GM23338 (cell line): ENCODE measurements around the gene BACE2. TPM values are rescaled to one million over a fixed set of nuclear protein-coding genes. Genes with fewer than 3 reads are reported as not detected.

Source experiments
- ATAC-seq: fragments of 200-7000 bp; cut with Tn5 transposase; 3 replicates; pipeline ENCODE4 v1.9.1; 2020
- DNase-seq: peaks from one replicate; pipeline ENCODE4 v3.0.0-alpha.2; 2015; ENCODE audit warnings: low spot score
- H2AFZ ChIP-seq: fragments of 200-600 bp; sonication (generic); 2 replicates; pipeline ENCODE4 v1.8.0; 2016; ENCODE audit warnings: antibody characterized with exemption, mild to moderate bottlenecking, moderate library complexity
- H3F3A ChIP-seq: fragments of 200-600 bp; sonication (generic); replicated peaks from 2 replicates; pipeline ENCODE4 v1.8.0; 2017; ENCODE audit warnings: antibody characterized with exemption, mixed run types, low read depth
- H3K27ac ChIP-seq: fragments of 200-600 bp; sonication (generic); 2 replicates; pipeline ENCODE4 v1.6.1; 2016; ENCODE audit warnings: low read depth
- H3K27me3 ChIP-seq: fragments of 200-600 bp; sonication (generic); 2 replicates; pipeline ENCODE4 v1.8.0; 2016; ENCODE audit warnings: mild to moderate bottlenecking, mixed run types, moderate library complexity; ENCODE audit not compliant: insufficient read depth
- H3K36me3 ChIP-seq: fragments of 200-600 bp; sonication (generic); 2 replicates; pipeline ENCODE4 v1.8.0; 2016; ENCODE audit warnings: mild to moderate bottlenecking; ENCODE audit not compliant: insufficient read depth
- H3K4me1 ChIP-seq: fragments of 200-600 bp; sonication (generic); 2 replicates; pipeline ENCODE4 v1.8.0; 2016; ENCODE audit warnings: mild to moderate bottlenecking, moderate library complexity; ENCODE audit not compliant: insufficient read depth
- H3K4me2 ChIP-seq: fragments of 200-600 bp; sonication (generic); 2 replicates; pipeline ENCODE4 v1.7.1; 2017; ENCODE audit warnings: mixed run types
- H3K4me3 ChIP-seq: fragments of 200-600 bp; sonication (generic); 2 replicates; pipeline ENCODE4 v1.6.1; 2016; ENCODE audit warnings: mixed run types
- H3K79me2 ChIP-seq: fragments of 200-600 bp; sonication (generic); replicated peaks from 2 replicates; pipeline ENCODE4 v1.8.0; 2017; ENCODE audit warnings: mild to moderate bottlenecking; ENCODE audit not compliant: insufficient read depth
- H3K9me2 ChIP-seq: fragments of 200-600 bp; sonication (generic); 2 replicates; pipeline ENCODE4 v1.8.0; 2017; ENCODE audit not compliant: insufficient read depth
- H4K20me1 ChIP-seq: fragments of 200-600 bp; sonication (generic); replicated peaks from 2 replicates; pipeline ENCODE4 v1.8.0; 2017; ENCODE audit warnings: mild to moderate bottlenecking; ENCODE audit not compliant: insufficient read depth
- H3K27ac Mint-ChIP-seq: 2 replicates; pipeline ENCODE4 v1.8.0; 2020; ENCODE audit warnings: inconsistent platforms, mild to moderate bottlenecking, moderate library complexity, mixed read lengths
- H3K27me3 Mint-ChIP-seq: 3 replicates; pipeline ENCODE4 v1.8.0; 2022; ENCODE audit warnings: low read depth, mild to moderate bottlenecking, moderate library complexity, mixed read lengths, inconsistent platforms; ENCODE audit not compliant: insufficient read depth, poor library complexity
- H3K36me3 Mint-ChIP-seq: 3 replicates; pipeline ENCODE4 v1.8.0; 2021; ENCODE audit warnings: low read depth, mild to moderate bottlenecking, inconsistent platforms, moderate library complexity, mixed read lengths
- H3K4me1 Mint-ChIP-seq: 3 replicates; pipeline ENCODE4 v1.8.0; 2020; ENCODE audit warnings: mild to moderate bottlenecking, inconsistent platforms, mixed read lengths
- H3K4me3 Mint-ChIP-seq: 3 replicates; pipeline ENCODE4 v1.8.0; 2021; ENCODE audit warnings: moderate library complexity, mild to moderate bottlenecking, inconsistent platforms, mixed read lengths
- H3K9me3 Mint-ChIP-seq: 3 replicates; pipeline ENCODE4 v1.8.0; 2020; ENCODE audit warnings: moderate library complexity, mild to moderate bottlenecking, inconsistent platforms, mixed read lengths
- CREB1 ChIP-seq: fragments of 250-450 bp; sonication (Bioruptor Pico); IDR thresholded peaks from 2 replicates; pipeline ENCODE4 v1.5.0; 2020; ENCODE audit warnings: low read depth, mild to moderate bottlenecking, moderate library complexity
- EZH2 ChIP-seq: fragments of 200-600 bp; sonication (generic); IDR thresholded peaks from one replicate; pipeline ENCODE4 v1.8.0; 2017; ENCODE audit warnings: antibody characterized with exemption, mild to moderate bottlenecking, low read depth; ENCODE audit not compliant: unreplicated experiment
- EZH2phosphoT487 ChIP-seq: fragments of 200-600 bp; sonication (generic); IDR thresholded peaks from one replicate; pipeline ENCODE4 v1.8.1; 2018; ENCODE audit warnings: antibody characterized with exemption; ENCODE audit not compliant: unreplicated experiment
- JUNB ChIP-seq: IDR thresholded peaks from one replicate; pipeline ENCODE4 v1.6.1; 2016; ENCODE audit warnings: antibody characterized with exemption; ENCODE audit not compliant: unreplicated experiment
- NANOG ChIP-seq: IDR thresholded peaks from 2 replicates; pipeline ENCODE4 v1.6.1; 2016; ENCODE audit warnings: antibody characterized with exemption, borderline replicate concordance
- POLR2AphosphoS5 ChIP-seq: IDR thresholded peaks from 2 replicates; pipeline ENCODE4 v1.6.1; 2016; ENCODE audit warnings: antibody characterized with exemption, low read depth
- STAT1 ChIP-seq: IDR thresholded peaks from one replicate; pipeline ENCODE4 v1.6.1; 2016; ENCODE audit warnings: antibody characterized with exemption; ENCODE audit not compliant: unreplicated experiment
- ZNF114 ChIP-seq: fragments of 250-450 bp; sonication (Bioruptor Pico); IDR thresholded peaks from 2 replicates; pipeline ENCODE4 v1.5.0; 2020; ENCODE audit warnings: mild to moderate bottlenecking, moderate library complexity
- ZNF331 ChIP-seq: fragments of 250-450 bp; sonication (Bioruptor Pico); IDR thresholded peaks from 2 replicates; pipeline ENCODE4 v1.5.0; 2020; ENCODE audit warnings: low read depth, mild to moderate bottlenecking, moderate library complexity
- polyA plus RNA-seq: library from polyadenylated mRNA; unstranded; fragments of >200 nt; fragmentation: Nextera tagmentation; extraction: Ambion mirVana; gene quantifications from 2 replicates; pipeline ENCODE4 v1.2.1, GENCODE V29; 2016
- total RNA-seq: library from RNA; depleted of rRNA; stranded (reverse); fragments of >200 nt; shearing (Covaris generic); gene quantifications from 2 replicates; pipeline ENCODE4 v1.2.3, GENCODE V29; 2014
- TF ChIP-seq, protein P1 (sequence below): IDR thresholded peaks from 2 replicates; pipeline ENCODE4 v1.6.1; 2016; ENCODE audit warnings: antibody characterized with exemption
- TF ChIP-seq, protein P2 (sequence below), 2 experiments: fragments of 200-600 bp in 1 of 2; sonication (generic) in 1 of 2; conservative IDR thresholded peaks; 2 replicates each; pipeline versions ENCODE4 v1.5.1 to v1.6.1; 2016 to 2017; ENCODE audit warnings: antibody characterized with exemption in 2 of 2, low read depth in 2 of 2, mild to moderate bottlenecking in 2 of 2, moderate library complexity in 1 of 2
- TF ChIP-seq, protein P3 (sequence below): fragments of 250-450 bp; sonication (Bioruptor Pico); IDR thresholded peaks from 2 replicates; pipeline ENCODE4 v1.5.0; 2020; ENCODE audit warnings: mild to moderate bottlenecking, moderate library complexity
- TF ChIP-seq, protein P4 (sequence below): IDR thresholded peaks from one replicate; pipeline ENCODE4 v1.6.1; 2018; ENCODE audit warnings: antibody characterized with exemption; ENCODE audit not compliant: unreplicated experiment

BACE2 gene
- total and polyA plus RNA-seq, 2 experiments from 2014 or later, result 3.5 to 6.8 TPM

DNA sequence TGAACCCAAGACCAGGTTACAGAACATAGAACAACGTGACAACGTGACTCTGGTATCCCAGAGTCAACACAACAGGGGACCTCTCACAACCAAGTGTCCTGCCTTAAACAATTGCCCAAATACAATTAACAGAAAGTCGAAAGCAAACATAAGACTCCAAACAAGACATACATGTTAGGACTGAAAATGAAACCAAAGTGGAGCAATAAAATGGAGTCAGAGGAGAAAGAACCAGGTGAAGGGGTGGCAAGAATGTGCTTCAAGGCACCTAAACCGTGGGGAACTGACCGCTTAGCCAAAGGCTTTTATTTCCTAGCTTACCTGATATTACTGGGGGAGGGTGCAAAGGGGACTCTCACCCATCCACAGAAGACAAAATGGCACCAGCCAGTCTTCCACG is 17.8 kb downstream of the BACE2 start:
- H3K36me3 Mint-ChIP-seq, result peaks cover 12% of the 10 kb centered on the region
- ATAC-seq (no peak), DNase-seq (no peak)
- Histone ChIP-seq H3K79me2 (no peaks in the 10 kb centered on the region), H3K4me3 (no peak overlapping the region), H4K20me1 (no peaks in the 10 kb centered on the region), H3K4me1 (peaks cover 12% of the 10 kb centered on the region), H3K27ac (no peak overlapping the region), H3K27me3 (no peaks in the 10 kb centered on the region), H3K4me2 (no peak overlapping the region), H3K36me3 (peaks cover 2% of the 10 kb centered on the region; the same call in 1 of the 2 replicates), H3F3A (no peaks in the 10 kb centered on the region), H2AFZ (no peak overlapping the region), H3K9me2 (0 out of 2 replicates have a peak, but pooled peaks cover 5% of the 10 kb centered on the region)
- peaks cover 5% of the 10 kb centered on the region for H3K27me3 Mint-ChIP-seq
- TF ChIP-seq ZNF331 (CRISPR knock-in tag), result no peak
- TF ChIP-seq, protein P1, sequence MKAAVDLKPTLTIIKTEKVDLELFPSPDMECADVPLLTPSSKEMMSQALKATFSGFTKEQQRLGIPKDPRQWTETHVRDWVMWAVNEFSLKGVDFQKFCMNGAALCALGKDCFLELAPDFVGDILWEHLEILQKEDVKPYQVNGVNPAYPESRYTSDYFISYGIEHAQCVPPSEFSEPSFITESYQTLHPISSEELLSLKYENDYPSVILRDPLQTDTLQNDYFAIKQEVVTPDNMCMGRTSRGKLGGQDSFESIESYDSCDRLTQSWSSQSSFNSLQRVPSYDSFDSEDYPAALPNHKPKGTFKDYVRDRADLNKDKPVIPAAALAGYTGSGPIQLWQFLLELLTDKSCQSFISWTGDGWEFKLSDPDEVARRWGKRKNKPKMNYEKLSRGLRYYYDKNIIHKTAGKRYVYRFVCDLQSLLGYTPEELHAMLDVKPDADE, result no peak
- TF ChIP-seq EZH2, result no peak
- TF ChIP-seq EZH2phosphoT487, result no peak
- TF ChIP-seq ZNF114, result no peak
- TF ChIP-seq, protein P2, sequence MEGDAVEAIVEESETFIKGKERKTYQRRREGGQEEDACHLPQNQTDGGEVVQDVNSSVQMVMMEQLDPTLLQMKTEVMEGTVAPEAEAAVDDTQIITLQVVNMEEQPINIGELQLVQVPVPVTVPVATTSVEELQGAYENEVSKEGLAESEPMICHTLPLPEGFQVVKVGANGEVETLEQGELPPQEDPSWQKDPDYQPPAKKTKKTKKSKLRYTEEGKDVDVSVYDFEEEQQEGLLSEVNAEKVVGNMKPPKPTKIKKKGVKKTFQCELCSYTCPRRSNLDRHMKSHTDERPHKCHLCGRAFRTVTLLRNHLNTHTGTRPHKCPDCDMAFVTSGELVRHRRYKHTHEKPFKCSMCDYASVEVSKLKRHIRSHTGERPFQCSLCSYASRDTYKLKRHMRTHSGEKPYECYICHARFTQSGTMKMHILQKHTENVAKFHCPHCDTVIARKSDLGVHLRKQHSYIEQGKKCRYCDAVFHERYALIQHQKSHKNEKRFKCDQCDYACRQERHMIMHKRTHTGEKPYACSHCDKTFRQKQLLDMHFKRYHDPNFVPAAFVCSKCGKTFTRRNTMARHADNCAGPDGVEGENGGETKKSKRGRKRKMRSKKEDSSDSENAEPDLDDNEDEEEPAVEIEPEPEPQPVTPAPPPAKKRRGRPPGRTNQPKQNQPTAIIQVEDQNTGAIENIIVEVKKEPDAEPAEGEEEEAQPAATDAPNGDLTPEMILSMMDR (conservative IDR thresholded peaks at IDR 0.05; ENCODE audit: low read depth in 2 of 2), result no peak
- no peak for TF ChIP-seq STAT1
- no peak for TF ChIP-seq POLR2AphosphoS5
- TF ChIP-seq, protein P3, sequence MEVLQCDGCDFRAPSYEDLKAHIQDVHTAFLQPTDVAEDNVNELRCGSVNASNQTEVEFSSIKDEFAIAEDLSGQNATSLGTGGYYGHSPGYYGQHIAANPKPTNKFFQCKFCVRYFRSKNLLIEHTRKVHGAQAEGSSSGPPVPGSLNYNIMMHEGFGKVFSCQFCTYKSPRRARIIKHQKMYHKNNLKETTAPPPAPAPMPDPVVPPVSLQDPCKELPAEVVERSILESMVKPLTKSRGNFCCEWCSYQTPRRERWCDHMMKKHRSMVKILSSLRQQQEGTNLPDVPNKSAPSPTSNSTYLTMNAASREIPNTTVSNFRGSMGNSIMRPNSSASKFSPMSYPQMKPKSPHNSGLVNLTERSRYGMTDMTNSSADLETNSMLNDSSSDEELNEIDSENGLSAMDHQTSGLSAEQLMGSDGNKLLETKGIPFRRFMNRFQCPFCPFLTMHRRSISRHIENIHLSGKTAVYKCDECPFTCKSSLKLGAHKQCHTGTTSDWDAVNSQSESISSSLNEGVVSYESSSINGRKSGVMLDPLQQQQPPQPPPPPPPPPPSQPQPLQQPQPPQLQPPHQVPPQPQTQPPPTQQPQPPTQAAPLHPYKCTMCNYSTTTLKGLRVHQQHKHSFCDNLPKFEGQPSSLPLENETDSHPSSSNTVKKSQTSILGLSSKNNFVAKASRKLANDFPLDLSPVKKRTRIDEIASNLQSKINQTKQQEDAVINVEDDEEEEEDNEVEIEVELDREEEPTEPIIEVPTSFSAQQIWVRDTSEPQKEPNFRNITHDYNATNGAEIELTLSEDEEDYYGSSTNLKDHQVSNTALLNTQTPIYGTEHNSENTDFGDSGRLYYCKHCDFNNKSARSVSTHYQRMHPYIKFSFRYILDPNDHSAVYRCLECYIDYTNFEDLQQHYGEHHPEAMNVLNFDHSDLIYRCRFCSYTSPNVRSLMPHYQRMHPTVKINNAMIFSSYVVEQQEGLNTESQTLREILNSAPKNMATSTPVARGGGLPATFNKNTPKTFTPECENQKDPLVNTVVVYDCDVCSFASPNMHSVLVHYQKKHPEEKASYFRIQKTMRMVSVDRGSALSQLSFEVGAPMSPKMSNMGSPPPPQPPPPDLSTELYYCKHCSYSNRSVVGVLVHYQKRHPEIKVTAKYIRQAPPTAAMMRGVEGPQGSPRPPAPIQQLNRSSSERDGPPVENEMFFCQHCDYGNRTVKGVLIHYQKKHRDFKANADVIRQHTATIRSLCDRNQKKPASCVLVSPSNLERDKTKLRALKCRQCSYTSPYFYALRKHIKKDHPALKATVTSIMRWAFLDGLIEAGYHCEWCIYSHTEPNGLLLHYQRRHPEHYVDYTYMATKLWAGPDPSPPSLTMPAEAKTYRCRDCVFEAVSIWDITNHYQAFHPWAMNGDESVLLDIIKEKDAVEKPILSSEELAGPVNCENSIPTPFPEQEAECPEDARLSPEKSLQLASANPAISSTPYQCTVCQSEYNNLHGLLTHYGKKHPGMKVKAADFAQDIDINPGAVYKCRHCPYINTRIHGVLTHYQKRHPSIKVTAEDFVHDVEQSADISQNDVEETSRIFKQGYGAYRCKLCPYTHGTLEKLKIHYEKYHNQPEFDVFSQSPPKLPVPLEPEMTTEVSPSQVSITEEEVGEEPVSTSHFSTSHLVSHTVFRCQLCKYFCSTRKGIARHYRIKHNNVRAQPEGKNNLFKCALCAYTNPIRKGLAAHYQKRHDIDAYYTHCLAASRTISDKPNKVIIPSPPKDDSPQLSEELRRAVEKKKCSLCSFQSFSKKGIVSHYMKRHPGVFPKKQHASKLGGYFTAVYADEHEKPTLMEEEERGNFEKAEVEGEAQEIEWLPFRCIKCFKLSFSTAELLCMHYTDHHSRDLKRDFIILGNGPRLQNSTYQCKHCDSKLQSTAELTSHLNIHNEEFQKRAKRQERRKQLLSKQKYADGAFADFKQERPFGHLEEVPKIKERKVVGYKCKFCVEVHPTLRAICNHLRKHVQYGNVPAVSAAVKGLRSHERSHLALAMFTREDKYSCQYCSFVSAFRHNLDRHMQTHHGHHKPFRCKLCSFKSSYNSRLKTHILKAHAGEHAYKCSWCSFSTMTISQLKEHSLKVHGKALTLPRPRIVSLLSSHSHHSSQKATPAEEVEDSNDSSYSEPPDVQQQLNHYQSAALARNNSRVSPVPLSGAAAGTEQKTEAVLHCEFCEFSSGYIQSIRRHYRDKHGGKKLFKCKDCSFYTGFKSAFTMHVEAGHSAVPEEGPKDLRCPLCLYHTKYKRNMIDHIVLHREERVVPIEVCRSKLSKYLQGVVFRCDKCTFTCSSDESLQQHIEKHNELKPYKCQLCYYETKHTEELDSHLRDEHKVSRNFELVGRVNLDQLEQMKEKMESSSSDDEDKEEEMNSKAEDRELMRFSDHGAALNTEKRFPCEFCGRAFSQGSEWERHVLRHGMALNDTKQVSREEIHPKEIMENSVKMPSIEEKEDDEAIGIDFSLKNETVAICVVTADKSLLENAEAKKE (CRISPR knock-in tag), result no peak
- no peak for TF ChIP-seq JUNB
- TF ChIP-seq, protein P4, sequence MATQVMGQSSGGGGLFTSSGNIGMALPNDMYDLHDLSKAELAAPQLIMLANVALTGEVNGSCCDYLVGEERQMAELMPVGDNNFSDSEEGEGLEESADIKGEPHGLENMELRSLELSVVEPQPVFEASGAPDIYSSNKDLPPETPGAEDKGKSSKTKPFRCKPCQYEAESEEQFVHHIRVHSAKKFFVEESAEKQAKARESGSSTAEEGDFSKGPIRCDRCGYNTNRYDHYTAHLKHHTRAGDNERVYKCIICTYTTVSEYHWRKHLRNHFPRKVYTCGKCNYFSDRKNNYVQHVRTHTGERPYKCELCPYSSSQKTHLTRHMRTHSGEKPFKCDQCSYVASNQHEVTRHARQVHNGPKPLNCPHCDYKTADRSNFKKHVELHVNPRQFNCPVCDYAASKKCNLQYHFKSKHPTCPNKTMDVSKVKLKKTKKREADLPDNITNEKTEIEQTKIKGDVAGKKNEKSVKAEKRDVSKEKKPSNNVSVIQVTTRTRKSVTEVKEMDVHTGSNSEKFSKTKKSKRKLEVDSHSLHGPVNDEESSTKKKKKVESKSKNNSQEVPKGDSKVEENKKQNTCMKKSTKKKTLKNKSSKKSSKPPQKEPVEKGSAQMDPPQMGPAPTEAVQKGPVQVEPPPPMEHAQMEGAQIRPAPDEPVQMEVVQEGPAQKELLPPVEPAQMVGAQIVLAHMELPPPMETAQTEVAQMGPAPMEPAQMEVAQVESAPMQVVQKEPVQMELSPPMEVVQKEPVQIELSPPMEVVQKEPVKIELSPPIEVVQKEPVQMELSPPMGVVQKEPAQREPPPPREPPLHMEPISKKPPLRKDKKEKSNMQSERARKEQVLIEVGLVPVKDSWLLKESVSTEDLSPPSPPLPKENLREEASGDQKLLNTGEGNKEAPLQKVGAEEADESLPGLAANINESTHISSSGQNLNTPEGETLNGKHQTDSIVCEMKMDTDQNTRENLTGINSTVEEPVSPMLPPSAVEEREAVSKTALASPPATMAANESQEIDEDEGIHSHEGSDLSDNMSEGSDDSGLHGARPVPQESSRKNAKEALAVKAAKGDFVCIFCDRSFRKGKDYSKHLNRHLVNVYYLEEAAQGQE, result no peak
- TF ChIP-seq NANOG, result no peak
- no peak for TF ChIP-seq CREB1 (CRISPR knock-in tag)
- peaks cover 9% of the 10 kb centered on the region for H3K4me1 Mint-ChIP-seq
- H3K9me3 Mint-ChIP-seq, result peaks cover 32% of the 10 kb centered on the region
- H3K27ac Mint-ChIP-seq, result no peak overlapping the region
- no peak overlapping the region for H3K4me3 Mint-ChIP-seq
